ENCODE data around the gene COL4A1. TPM values are rescaled to one million over a fixed set of nuclear protein-coding genes. Genes with fewer than 3 reads are reported as not detected.
A peak's percentile ranks its signal among the peaks of the same experiment; 100 is the strongest.

COL4A1 gene
- polyA plus RNA-seq, 1 donor (not counting 4 experiments of a cell fraction or from before 2014, with no cell fraction given) = 22.3 TPM

- H3K9me1 ChIP-seq (ENCODE audit: control insufficient read depth, extremely low read depth, insufficient read depth, low read length) = no peaks in the 10 kb centered on the region
- peaks cover 4% of the 10 kb centered on the region for H3K79me2 ChIP-seq (ENCODE audit: control insufficient read depth, insufficient read depth, low read length)
- no peak overlapping the region for H3K27ac ChIP-seq (ENCODE audit: control insufficient read depth, insufficient read depth, low read length)
- TF ChIP-seq EZH2 (IDR thresholded peaks at IDR 0.05; ENCODE audit: low read length) = no peak
- no peak for TF ChIP-seq CTCF (optimal IDR thresholded peaks at IDR 0.05 in 1 of 3, IDR thresholded peaks at IDR 0.05 in 1 of 3, conservative IDR thresholded peaks at IDR 0.05 in 1 of 3; ENCODE audit: extremely low read depth in 1 of 3, insufficient read depth in 2 of 3, low read length in 3 of 3)
- peaks cover 19% of the 10 kb centered on the region for H3K4me1 ChIP-seq (ENCODE audit: control insufficient read depth, extremely low read depth, insufficient read depth, low read length)
- dilution Hi-C loops (cut with MboI; ENCODE audit: extremely low pct_ligation_motif_present, low sequenced_read_pairs) = no loop called here
- no peak for FAIRE-seq
- H3K4me2 ChIP-seq (ENCODE audit: control insufficient read depth, extremely low read depth, insufficient read depth, low read depth, low read length) = no peak overlapping the region
- H4K20me1 ChIP-seq (ENCODE audit: control insufficient read depth, extremely low read depth, insufficient read depth, low read length) = no peaks in the 10 kb centered on the region
- no peak overlapping the region for H3K9ac ChIP-seq (ENCODE audit: control insufficient read depth, extremely low read depth, insufficient read depth, low read length)
- peaks cover 0 to 5% of the 10 kb centered on the region in 2 experiments for H3K36me3 ChIP-seq (ENCODE audit: control insufficient read depth in 2 of 2, extremely low read depth in 1 of 2, insufficient read depth in 2 of 2, low read length in 2 of 2)
- no peaks in the 10 kb centered on the region for H3K27me3 ChIP-seq (ENCODE audit: control insufficient read depth, extremely low read depth, insufficient read depth, low read length)
- no peak overlapping the region for H3K4me3 ChIP-seq (ENCODE audit: control insufficient read depth in 2 of 3, extremely low read depth in 1 of 3, insufficient read depth in 2 of 3, low read depth in 1 of 3, low read length in 3 of 3)
- H2AFZ ChIP-seq (ENCODE audit: control insufficient read depth, low read length) = no peak overlapping the region
- no peaks in the 10 kb centered on the region for H3K9me3 ChIP-seq (ENCODE audit: control insufficient read depth, low read depth, low read length)
- DNase-seq (ENCODE audit: low read depth, low spot score) = no peak
Observed at GRCh38 chr13:110248449-110249143, 58.4 kb downstream of the COL4A1 start.

GRCh38 chr13:110246530-110246929, 60.4 kb downstream of the COL4A1 start:
- Histone ChIP-seq H3K9me3 (ENCODE audit: control insufficient read depth, low read depth, low read length) (no peaks in the 10 kb centered on the region), H3K9ac (ENCODE audit: control insufficient read depth, extremely low read depth, insufficient read depth, low read length) (no peak overlapping the region), H3K4me3 (ENCODE audit: control insufficient read depth in 2 of 3, extremely low read depth in 1 of 3, insufficient read depth in 2 of 3, low read depth in 1 of 3, low read length in 3 of 3) (no peak overlapping the region), H4K20me1 (ENCODE audit: control insufficient read depth, extremely low read depth, insufficient read depth, low read length) (no peaks in the 10 kb centered on the region), H2AFZ (ENCODE audit: control insufficient read depth, low read length) (no peak overlapping the region), H3K4me2 (ENCODE audit: control insufficient read depth, extremely low read depth, insufficient read depth, low read depth, low read length) (no peak overlapping the region), H3K4me1 (ENCODE audit: control insufficient read depth, extremely low read depth, insufficient read depth, low read length) (peaks cover 16% of the 10 kb centered on the region), H3K79me2 (ENCODE audit: control insufficient read depth, insufficient read depth, low read length) (peaks cover 4% of the 10 kb centered on the region), H3K36me3 (ENCODE audit: control insufficient read depth in 2 of 2, extremely low read depth in 1 of 2, insufficient read depth in 2 of 2, low read length in 2 of 2) (peaks cover 0 to 5% of the 10 kb centered on the region in 2 experiments), H3K27me3 (ENCODE audit: control insufficient read depth, extremely low read depth, insufficient read depth, low read length) (no peaks in the 10 kb centered on the region), H3K27ac (ENCODE audit: control insufficient read depth, insufficient read depth, low read length) (no peak overlapping the region), H3K9me1 (ENCODE audit: control insufficient read depth, extremely low read depth, insufficient read depth, low read length) (no peaks in the 10 kb centered on the region)
- TF ChIP-seq CTCF (optimal IDR thresholded peaks at IDR 0.05 in 1 of 3, IDR thresholded peaks at IDR 0.05 in 1 of 3, conservative IDR thresholded peaks at IDR 0.05 in 1 of 3; ENCODE audit: extremely low read depth in 1 of 3, insufficient read depth in 2 of 3, low read length in 3 of 3) (no peak), EZH2 (IDR thresholded peaks at IDR 0.05; ENCODE audit: low read length) (no peak)
- DNase-seq (ENCODE audit: low read depth, low spot score) = no peak
- dilution Hi-C loops (cut with MboI; ENCODE audit: extremely low pct_ligation_motif_present, low sequenced_read_pairs) = no loop called here
- FAIRE-seq = peak; percentile 36

All from keratinocyte (primary cell).